Natural killer cell treated with Interleukin-12 subunit alpha and Interleukin-12 subunit beta and Interleukin-15 and Interleukin-18, amount 100 ng/mL, for 72 hours (primary cell): Measurements from ENCODE around the gene SCG2. TPM values are rescaled to one million over a fixed set of nuclear protein-coding genes. Genes with fewer than 3 reads are reported as not detected.

ENCODE experiments used
- ATAC-seq, 2 donors: fragments of 150-1000 bp; cut with Tn5 transposase in 1 of 2; sonication (Bioruptor Pico), chemical (Tn5 transposase) in 1 of 2; 2 replicates each; pipeline ENCODE4 v1.10.0; 2021
- DNase-seq: peaks from one replicate; pipeline ENCODE4 v3.0.0; 2022; ENCODE audit warnings: low spot score
- H3K27ac Mint-ChIP-seq, 2 donors: 1 replicate in 1 of 2; 2 replicates in 1 of 2; pipeline ENCODE4 v1.8.0; 2022; ENCODE audit warnings: mixed read lengths in 2 of 2, mild to moderate bottlenecking in 1 of 2, moderate library complexity in 1 of 2
- H3K27me3 Mint-ChIP-seq, 2 donors: 1 replicate in 1 of 2; 2 replicates in 1 of 2; pipeline ENCODE4 v1.8.0; 2022; ENCODE audit warnings: mixed read lengths in 2 of 2
- H3K36me3 Mint-ChIP-seq: one replicate; pipeline ENCODE4 v1.8.0; 2022; ENCODE audit warnings: mixed read lengths
- H3K4me1 Mint-ChIP-seq, 2 donors: 1 replicate in 1 of 2; 2 replicates in 1 of 2; pipeline ENCODE4 v1.8.0; 2022; ENCODE audit warnings: low read depth in 2 of 2, mixed read lengths in 2 of 2, mild to moderate bottlenecking in 1 of 2
- H3K4me3 Mint-ChIP-seq: one replicate; pipeline ENCODE4 v1.8.0; 2022; ENCODE audit warnings: mixed read lengths
- H3K9me3 Mint-ChIP-seq: 2 replicates; pipeline ENCODE4 v1.8.0; 2022; ENCODE audit warnings: mixed read lengths
- total RNA-seq, 2 donors: library from RNA; stranded (reverse); gene quantifications; one replicate each; pipeline ENCODE4 v1.2.3, GENCODE V29; 2022

Gene SCG2
- total RNA-seq, result under 1 TPM in 1 of 2 donors, not detected in 1; 0.21 TPM

DNA sequence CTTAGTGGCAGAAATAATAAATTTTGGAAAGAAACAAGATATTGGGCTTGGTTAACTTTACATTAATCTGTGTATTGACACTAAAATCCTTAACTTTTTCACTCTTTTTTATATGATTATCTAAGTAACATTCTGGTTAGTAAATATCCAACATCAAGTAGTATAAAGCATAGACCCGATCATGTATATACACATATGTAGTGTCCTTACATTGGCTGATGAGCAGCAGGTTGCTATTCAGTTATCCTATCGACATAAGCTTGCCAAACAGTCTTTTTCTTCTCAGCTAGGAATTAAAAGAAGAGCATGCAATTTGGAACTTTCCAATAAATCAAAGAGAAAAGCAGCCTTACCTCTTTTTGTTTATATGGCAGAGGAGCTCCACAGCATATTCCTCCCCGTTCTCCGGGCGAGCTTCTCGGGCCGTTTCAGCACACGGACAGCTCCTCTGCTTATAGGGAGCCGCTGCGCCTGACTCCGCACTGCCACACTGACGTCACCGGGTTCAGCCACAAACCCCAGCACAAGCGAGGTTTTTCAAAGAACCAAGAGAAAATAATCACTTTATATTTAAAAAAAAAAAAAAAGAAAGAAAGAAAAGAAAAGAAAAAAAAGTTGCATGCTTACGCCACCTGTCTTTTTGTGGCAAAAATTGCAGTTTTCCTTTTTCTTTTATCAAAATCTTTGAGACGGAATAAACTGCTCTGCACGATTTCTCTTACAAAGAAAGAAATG is at the start of gene SCG2:
Gene SCG2, minus strand, starts transcription at position 430 of the 735 bp plus-strand sequence. CDS start 3,079 bp downstream, outside the sequence.
- DNase-seq (no peak), ATAC-seq (peak; percentile 61 to 69)
- Mint-ChIP-seq H3K27me3 (peaks cover 13 to 37% of the 10 kb centered on the region in 2 donors), H3K36me3 (no peaks in the 10 kb centered on the region), H3K4me3 (no peak within 1 kb of the TSS), H3K9me3 (no peaks in the 10 kb centered on the region), H3K4me1 (no peaks in the 10 kb centered on the region), H3K27ac (no peak within 1 kb of the TSS)

DNA sequence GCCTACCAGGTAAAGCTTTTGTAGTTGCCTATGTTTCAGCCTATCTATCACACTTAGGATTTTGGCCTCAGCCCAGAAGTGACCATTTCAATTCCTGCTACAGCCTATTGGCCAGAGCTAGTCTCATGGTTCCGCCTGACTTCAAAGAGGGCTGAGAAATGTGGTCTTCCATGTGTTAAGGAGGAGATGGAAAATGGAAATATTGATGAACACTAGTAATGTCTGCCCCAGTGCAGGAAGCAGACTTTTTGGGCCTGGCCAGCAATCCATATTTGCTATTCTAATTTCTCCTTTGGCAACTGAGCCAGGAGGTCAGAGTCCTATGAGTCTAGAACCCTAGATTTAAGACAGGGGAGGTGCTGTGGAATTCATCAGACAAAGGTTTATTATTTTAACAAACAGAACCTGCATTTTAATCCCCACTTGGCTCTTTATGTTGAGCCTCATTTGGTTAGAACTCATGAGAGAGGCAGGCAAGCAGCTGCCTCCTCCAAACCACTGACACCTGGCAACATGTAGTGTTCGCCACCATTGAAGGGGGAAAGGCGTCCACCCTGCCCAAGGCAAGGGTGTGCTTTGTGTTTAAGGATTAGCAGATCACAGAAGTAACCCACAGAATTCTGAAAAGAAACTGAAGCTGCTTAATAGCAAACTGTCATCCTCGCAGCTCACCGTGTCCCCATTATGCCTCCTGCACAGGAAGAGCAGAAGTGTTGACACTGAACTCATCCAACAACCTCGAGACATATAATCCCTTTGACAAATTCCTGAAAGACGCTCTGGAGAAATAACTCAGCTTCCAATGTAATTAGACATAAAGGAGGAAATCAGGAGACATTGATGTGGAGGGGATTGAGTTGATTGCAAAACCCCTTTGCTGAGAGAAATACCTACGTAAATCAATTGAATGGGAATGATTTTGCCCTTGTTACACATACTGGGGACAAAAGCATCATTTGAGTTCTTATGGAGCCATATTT is 47.7 kb upstream of the SCG2 start:
- H3K36me3 Mint-ChIP-seq, result no peaks in the 10 kb centered on the region
- ATAC-seq (no peak), DNase-seq (no peak)
- H3K27ac Mint-ChIP-seq, result no peak overlapping the region
- H3K9me3 Mint-ChIP-seq, result no peaks in the 10 kb centered on the region
- no peak overlapping the region for H3K4me3 Mint-ChIP-seq
- peaks cover 0 to 4% of the 10 kb centered on the region in 2 donors for H3K4me1 Mint-ChIP-seq
- H3K27me3 Mint-ChIP-seq, result peaks cover 8 to 13% of the 10 kb centered on the region in 2 donors

GRCh38 chr2:223648755-223649154 is 46.6 kb upstream of the SCG2 start:
- Mint-ChIP-seq H3K27ac (no peak overlapping the region), H3K9me3 (no peaks in the 10 kb centered on the region), H3K4me3 (no peak overlapping the region), H3K4me1 (peaks cover 0 to 4% of the 10 kb centered on the region in 2 donors), H3K27me3 (peaks cover 8% of the 10 kb centered on the region in 2 donors), H3K36me3 (no peaks in the 10 kb centered on the region)
- ATAC-seq (no peak), DNase-seq (no peak)

DNA sequence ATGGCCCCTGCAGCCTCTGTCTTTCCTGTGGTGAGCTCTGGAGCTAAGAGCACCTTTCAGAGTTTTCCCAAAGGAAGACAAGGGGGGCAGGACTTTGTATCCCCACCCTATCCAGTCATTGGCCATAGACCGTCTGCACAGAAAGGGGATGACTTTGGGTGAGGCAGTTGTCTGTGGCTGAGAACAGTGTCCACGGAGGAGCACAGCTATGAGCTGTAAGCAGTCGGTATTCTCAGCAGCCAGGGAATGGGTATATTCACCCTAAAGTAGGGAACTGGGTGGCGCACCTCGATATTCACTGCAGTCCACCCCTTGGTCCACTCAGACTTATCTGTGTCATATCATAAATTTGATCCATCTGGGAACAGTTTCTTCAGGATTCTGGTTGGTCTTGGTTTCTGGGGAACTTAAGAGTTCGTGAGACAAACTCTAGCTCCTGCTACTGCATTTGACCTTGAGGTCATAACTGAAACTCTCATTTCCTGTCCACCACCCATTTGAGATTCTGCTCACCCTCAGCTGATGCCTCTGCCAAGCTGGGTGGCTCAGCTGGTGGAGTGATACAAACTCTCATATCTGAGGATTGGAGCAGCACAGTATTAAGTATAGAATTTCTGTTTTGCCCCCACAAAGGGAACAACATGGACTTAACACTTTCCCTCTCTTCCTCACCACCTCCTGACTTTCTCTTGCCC is 45.2 kb upstream of the SCG2 start:
- peak in 1 of 2 donors; percentile 15 for ATAC-seq
- DNase-seq, result no peak
- Mint-ChIP-seq H3K27ac (no peak overlapping the region), H3K4me3 (no peak overlapping the region), H3K9me3 (no peaks in the 10 kb centered on the region), H3K27me3 (peaks cover 3 to 8% of the 10 kb centered on the region in 2 donors), H3K4me1 (peaks cover 0 to 4% of the 10 kb centered on the region in 2 donors), H3K36me3 (no peaks in the 10 kb centered on the region)

DNA sequence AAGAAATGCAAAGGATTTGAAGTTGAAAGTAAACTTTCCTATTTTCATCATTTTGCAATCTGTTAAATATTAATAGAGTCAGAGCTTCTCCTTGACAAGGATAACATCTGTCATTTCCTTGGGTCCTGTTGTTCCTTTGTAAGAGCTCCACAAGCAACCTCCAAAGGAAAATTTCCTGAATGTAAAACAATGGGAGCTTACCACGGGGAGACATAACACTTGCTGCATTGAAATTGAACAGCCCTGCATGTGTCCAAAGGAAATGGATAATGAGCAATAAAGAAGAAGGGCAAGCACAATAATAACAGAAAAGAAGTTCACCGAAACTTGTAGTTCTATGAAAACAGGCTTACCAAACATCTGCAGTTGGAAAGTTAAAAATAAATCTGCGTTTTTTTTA is 42.0 kb upstream of the SCG2 start:
- H3K4me3 Mint-ChIP-seq, result no peak overlapping the region
- no peaks in the 10 kb centered on the region for H3K9me3 Mint-ChIP-seq
- H3K27ac Mint-ChIP-seq, result no peak overlapping the region
- ATAC-seq (no peak), DNase-seq (no peak)
- H3K27me3 Mint-ChIP-seq, result peaks cover 0 to 10% of the 10 kb centered on the region in 2 donors
- no peaks in the 10 kb centered on the region for H3K36me3 Mint-ChIP-seq
- peaks cover 0 to 4% of the 10 kb centered on the region in 2 donors for H3K4me1 Mint-ChIP-seq

GRCh38 chr2:223643309-223643708 is 41.1 kb upstream of the SCG2 start:
- Mint-ChIP-seq H3K27ac (no peak overlapping the region), H3K27me3 (peaks cover 0 to 13% of the 10 kb centered on the region in 2 donors), H3K9me3 (no peaks in the 10 kb centered on the region), H3K4me1 (peaks cover 0 to 4% of the 10 kb centered on the region in 2 donors), H3K4me3 (no peak overlapping the region), H3K36me3 (no peaks in the 10 kb centered on the region)
- DNase-seq, result no peak
- no peak for ATAC-seq

DNA sequence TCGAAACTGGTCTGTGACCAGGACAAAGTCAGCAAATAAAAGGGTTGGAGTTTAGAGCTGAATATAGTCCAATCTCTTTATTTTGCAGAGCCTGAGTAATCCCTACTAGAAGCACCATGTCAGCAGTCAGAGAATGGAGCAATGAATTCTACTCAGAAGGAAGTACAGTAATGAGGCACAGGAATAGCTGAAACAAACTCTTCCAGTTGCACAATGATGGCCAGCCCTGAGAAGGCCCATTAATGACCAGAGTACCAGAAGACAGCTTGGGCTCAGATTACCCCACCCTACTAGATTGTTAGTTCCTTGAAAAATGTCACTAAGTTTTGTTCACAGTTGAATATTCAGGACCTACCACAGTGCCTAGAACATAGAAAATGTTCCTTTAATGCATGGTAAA is 40.3 kb upstream of the SCG2 start:
- Mint-ChIP-seq H3K4me3 (no peak overlapping the region), H3K9me3 (no peaks in the 10 kb centered on the region), H3K4me1 (no peaks in the 10 kb centered on the region), H3K36me3 (no peaks in the 10 kb centered on the region), H3K27me3 (peaks cover 0 to 13% of the 10 kb centered on the region in 2 donors), H3K27ac (no peak overlapping the region)
- ATAC-seq (no peak), DNase-seq (no peak)

DNA sequence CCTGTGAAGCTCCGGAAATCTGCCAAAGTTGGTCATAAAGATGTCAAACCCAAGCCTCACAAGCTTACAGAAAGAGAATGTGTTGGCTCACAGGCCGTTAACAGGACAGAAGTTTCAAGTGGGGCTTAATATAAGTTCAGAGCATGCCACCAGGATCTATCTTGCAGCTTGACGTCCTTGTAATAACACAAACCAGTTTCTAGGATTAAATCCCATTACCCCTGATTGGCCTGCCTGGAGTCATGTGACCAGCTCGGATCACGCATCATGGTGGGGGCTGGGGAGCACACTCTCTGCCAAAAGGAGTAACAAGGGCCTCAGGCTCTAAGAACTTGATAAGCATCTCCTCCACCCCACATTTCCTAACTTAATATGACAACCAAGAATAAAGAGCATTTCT is 38.9 kb upstream of the SCG2 start:
- no peak for DNase-seq
- Mint-ChIP-seq H3K4me1 (no peaks in the 10 kb centered on the region), H3K9me3 (no peaks in the 10 kb centered on the region), H3K27ac (no peak overlapping the region), H3K4me3 (no peak overlapping the region), H3K27me3 (peaks cover 5 to 10% of the 10 kb centered on the region in 2 donors), H3K36me3 (no peaks in the 10 kb centered on the region)
- no peak for ATAC-seq

DNA sequence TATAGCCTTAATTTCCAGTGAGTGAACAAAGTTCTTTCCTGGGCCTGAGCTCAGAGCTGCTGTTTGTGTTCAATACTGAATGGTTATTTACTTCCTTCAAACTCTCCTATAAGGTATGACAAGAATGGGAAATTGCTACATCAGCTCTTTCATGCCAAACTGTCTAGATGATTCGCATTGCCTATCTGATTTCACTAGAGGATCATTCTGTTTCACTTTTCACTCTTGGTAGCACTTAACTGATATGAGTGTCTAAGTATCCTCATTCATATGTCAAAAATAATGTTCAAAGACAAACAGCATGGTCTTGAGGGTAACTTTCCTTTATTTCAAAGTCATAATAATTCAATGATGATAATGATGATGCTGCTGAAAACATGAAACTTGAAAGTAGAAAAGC is 32.9 kb upstream of the SCG2 start:
- Mint-ChIP-seq H3K27ac (no peak overlapping the region), H3K27me3 (peaks cover 9 to 16% of the 10 kb centered on the region in 2 donors), H3K4me3 (no peak overlapping the region), H3K4me1 (no peaks in the 10 kb centered on the region), H3K36me3 (no peaks in the 10 kb centered on the region), H3K9me3 (no peaks in the 10 kb centered on the region)
- DNase-seq (no peak), ATAC-seq (no peak)

DNA sequence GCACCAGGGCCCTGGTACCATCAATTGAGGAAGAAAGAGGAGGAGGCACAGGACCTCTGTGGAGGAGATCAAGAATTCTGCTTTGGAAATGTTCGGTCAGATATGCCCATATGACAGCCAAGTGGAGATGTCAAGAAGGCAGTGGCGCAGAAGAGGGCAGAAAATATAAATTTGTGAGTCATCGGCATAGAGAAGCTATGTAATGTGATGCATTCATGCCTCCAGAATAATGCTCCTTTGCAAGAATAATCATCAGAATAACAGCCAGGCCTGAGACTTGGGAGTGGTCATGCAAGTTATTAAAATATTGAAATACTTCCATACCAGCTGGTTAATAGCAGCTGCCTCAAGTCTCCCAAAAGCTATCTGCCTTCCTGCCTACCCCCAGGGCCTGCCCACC is 32.1 kb upstream of the SCG2 start:
- H3K27me3 Mint-ChIP-seq, result peaks cover 8 to 23% of the 10 kb centered on the region in 2 donors
- H3K4me3 Mint-ChIP-seq, result no peak overlapping the region
- ATAC-seq, result no peak
- no peaks in the 10 kb centered on the region for H3K36me3 Mint-ChIP-seq
- no peaks in the 10 kb centered on the region for H3K9me3 Mint-ChIP-seq
- H3K4me1 Mint-ChIP-seq, result no peaks in the 10 kb centered on the region
- no peak overlapping the region for H3K27ac Mint-ChIP-seq
- no peak for DNase-seq

DNA sequence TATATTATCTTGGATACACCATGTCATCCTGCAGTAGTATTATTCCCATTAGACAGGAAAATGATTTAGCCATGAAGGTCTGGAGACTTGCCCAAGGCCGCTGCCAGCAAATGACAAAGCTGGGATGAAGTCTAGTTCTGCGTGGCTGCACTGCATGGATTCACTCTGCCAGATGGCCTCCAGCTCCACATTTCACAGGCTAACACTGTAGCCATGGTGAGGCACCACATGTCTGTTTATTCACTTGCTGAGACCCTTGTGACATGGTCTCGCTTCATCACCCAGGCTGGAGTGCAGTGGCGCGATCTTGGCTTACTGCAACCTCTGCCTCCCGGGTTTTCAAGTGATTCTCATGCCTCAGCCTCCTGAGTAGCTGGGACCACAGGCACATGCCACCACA is 31.5 kb upstream of the SCG2 start:
- H3K4me1 Mint-ChIP-seq, result no peaks in the 10 kb centered on the region
- no peaks in the 10 kb centered on the region for H3K36me3 Mint-ChIP-seq

DNA sequence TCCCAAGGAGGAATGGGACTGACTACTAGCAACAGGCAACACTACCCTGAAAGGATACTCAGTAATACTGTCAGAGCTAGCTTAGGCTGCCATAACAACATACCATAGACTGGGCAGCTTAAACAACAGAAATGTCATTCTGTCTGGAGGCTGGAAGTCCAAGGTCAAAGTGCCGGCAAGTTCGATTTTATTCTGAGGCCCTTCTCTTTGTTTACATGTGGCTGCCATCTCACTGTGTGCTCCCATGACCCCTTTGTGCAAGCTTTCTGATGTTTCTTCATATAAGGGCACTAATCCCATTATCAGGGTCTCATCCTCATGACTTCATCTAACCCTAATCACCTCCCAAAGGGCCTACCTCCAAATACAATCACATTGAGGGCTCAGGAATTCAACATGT is 30.7 kb upstream of the SCG2 start:
- DNase-seq (no peak), ATAC-seq (no peak)
- Mint-ChIP-seq H3K9me3 (no peaks in the 10 kb centered on the region), H3K27ac (no peak overlapping the region), H3K4me1 (no peaks in the 10 kb centered on the region), H3K4me3 (no peak overlapping the region), H3K27me3 (peaks cover 6 to 26% of the 10 kb centered on the region in 2 donors), H3K36me3 (no peaks in the 10 kb centered on the region)

More for the DNA sequence above, 31.5 kb upstream of the SCG2 start:
- ATAC-seq (no peak), DNase-seq (no peak)
- no peaks in the 10 kb centered on the region for H3K9me3 Mint-ChIP-seq
- no peak overlapping the region for H3K27ac Mint-ChIP-seq
- no peak overlapping the region for H3K4me3 Mint-ChIP-seq
- H3K27me3 Mint-ChIP-seq, result peaks cover 8 to 26% of the 10 kb centered on the region in 2 donors

- Mint-ChIP-seq H3K4me3 (no peak overlapping the region), H3K27ac (no peak overlapping the region), H3K4me1 (no peaks in the 10 kb centered on the region), H3K36me3 (no peaks in the 10 kb centered on the region), H3K9me3 (no peaks in the 10 kb centered on the region), H3K27me3 (peaks cover 18 to 41% of the 10 kb centered on the region in 2 donors)
- ATAC-seq, result no peak
- no peak for DNase-seq
Measured at GRCh38 chr2:223626716-223627115, 24.6 kb upstream of the SCG2 start.
